ENCODE results near the gene DEXI.

Gene DEXI

GRCh38 chr16:10972108-10972818 is 30.0 kb upstream of the DEXI start:
- no peaks in the 10 kb centered on the region for H3K9me3 ChIP-seq (ENCODE audit: insufficient read depth, low read depth, low read length)
- H3K4me3 ChIP-seq (ENCODE audit: low read depth, low read length) = no peak overlapping the region
- peak overlapping the region; percentile 12 for H2BK5ac ChIP-seq (ENCODE audit: low read depth, low read length, poor library complexity)
- H3K4me2 ChIP-seq (ENCODE audit: low read length) = no peak overlapping the region
- peaks cover 11% of the 10 kb centered on the region for H3K79me1 ChIP-seq (ENCODE audit: low read length)
- H3K79me2 ChIP-seq (ENCODE audit: control insufficient read depth, insufficient read depth, low read length, poor library complexity) = no peaks in the 10 kb centered on the region
- no peaks in the 10 kb centered on the region for H3K27me3 ChIP-seq (ENCODE audit: insufficient read depth, low read length)
- H2AK5ac ChIP-seq (ENCODE audit: low read length) = peak overlapping the region; percentile 83
- peak overlapping the region; percentile 81 for H2BK120ac ChIP-seq (ENCODE audit: insufficient read depth, low read length, poor library complexity)
- H3K36me3 ChIP-seq (ENCODE audit: control insufficient read depth in 1 of 2, insufficient read depth in 2 of 2, low read length in 2 of 2) = peaks cover 11 to 16% of the 10 kb centered on the region in 2 experiments
- no peak overlapping the region for H3K23ac ChIP-seq (ENCODE audit: low read length)
- WGBS (ENCODE audit: extremely low coverage, insufficient coverage, insufficient read length) = no CpG with 5 or more reads among the region's 4 CpGs
- peak overlapping the region; percentile 61 for H4K8ac ChIP-seq (ENCODE audit: low read depth, low read length)
- H3K9ac ChIP-seq (ENCODE audit: low read length) = no peak overlapping the region
- H3K4ac ChIP-seq (ENCODE audit: low read depth, low read length) = peak overlapping the region; percentile 6
- H3K27ac ChIP-seq (ENCODE audit: low read depth, low read length) = peak overlapping the region; percentile 49
- peak overlapping the region; percentile 89 for H4K91ac ChIP-seq (ENCODE audit: low read depth, low read length)
- H2BK12ac ChIP-seq (ENCODE audit: low read length) = peak overlapping the region; percentile 61
- peak overlapping the region; percentile 94 for H3K14ac ChIP-seq (ENCODE audit: low read length)
- H3K18ac ChIP-seq (ENCODE audit: low read length) = peak overlapping the region; percentile 88
- no peak overlapping the region for H2AFZ ChIP-seq (ENCODE audit: insufficient read depth, low read length, poor library complexity)
- H4K12ac ChIP-seq (ENCODE audit: low read depth, low read length) = no peak overlapping the region
- peaks cover 14 to 15% of the 10 kb centered on the region in 2 experiments for H3K4me1 ChIP-seq (ENCODE audit: control insufficient read depth in 1 of 2, insufficient read depth in 2 of 2, low read length in 2 of 2)
- no peak for DNase-seq

GRCh38 chr16:10971560-10971961 is 29.3 kb upstream of the DEXI start:
- H3K27me3 ChIP-seq (ENCODE audit: insufficient read depth, low read length) = no peaks in the 10 kb centered on the region
- no peaks in the 10 kb centered on the region for H3K9me3 ChIP-seq (ENCODE audit: insufficient read depth, low read depth, low read length)
- peak overlapping the region; percentile 18 for H3K4me2 ChIP-seq (ENCODE audit: low read length)
- no peak overlapping the region for H2AK5ac ChIP-seq (ENCODE audit: low read length)
- no peak overlapping the region for H2AFZ ChIP-seq (ENCODE audit: insufficient read depth, low read length, poor library complexity)
- no peaks in the 10 kb centered on the region for H3K79me2 ChIP-seq (ENCODE audit: control insufficient read depth, insufficient read depth, low read length, poor library complexity)
- H4K91ac ChIP-seq (ENCODE audit: low read depth, low read length) = peak overlapping the region; percentile 89
- H3K27ac ChIP-seq (ENCODE audit: low read depth, low read length) = peak overlapping the region; percentile 49
- H3K14ac ChIP-seq (ENCODE audit: low read length) = no peak overlapping the region
- peak overlapping the region; percentile 32 for H4K8ac ChIP-seq (ENCODE audit: low read depth, low read length)
- no peak overlapping the region for H4K12ac ChIP-seq (ENCODE audit: low read depth, low read length)
- peaks cover 8% of the 10 kb centered on the region in 2 experiments for H3K4me1 ChIP-seq (ENCODE audit: control insufficient read depth in 1 of 2, insufficient read depth in 2 of 2, low read length in 2 of 2)
- H3K4me3 ChIP-seq (ENCODE audit: low read depth, low read length) = no peak overlapping the region
- DNase-seq = peak; percentile 78 to 92
- WGBS (ENCODE audit: extremely low coverage, insufficient coverage, insufficient read length) = no CpG with 5 or more reads among the region's 3 CpGs
- no peak overlapping the region for H3K18ac ChIP-seq (ENCODE audit: low read length)
- peak overlapping the region; percentile 52 for H2BK12ac ChIP-seq (ENCODE audit: low read length)
- H3K9ac ChIP-seq (ENCODE audit: low read length) = no peak overlapping the region
- peaks cover 7% of the 10 kb centered on the region for H3K79me1 ChIP-seq (ENCODE audit: low read length)
- H3K4ac ChIP-seq (ENCODE audit: low read depth, low read length) = no peak overlapping the region
- peak overlapping the region; percentile 37 for H2BK120ac ChIP-seq (ENCODE audit: insufficient read depth, low read length, poor library complexity)
- H2BK5ac ChIP-seq (ENCODE audit: low read depth, low read length, poor library complexity) = peak overlapping the region; percentile 9
- no peak overlapping the region for H3K23ac ChIP-seq (ENCODE audit: low read length)
- peaks cover 11 to 16% of the 10 kb centered on the region in 2 experiments for H3K36me3 ChIP-seq (ENCODE audit: control insufficient read depth in 1 of 2, insufficient read depth in 2 of 2, low read length in 2 of 2)

GRCh38 chr16:10970065-10970464 is 27.8 kb upstream of the DEXI start:
- Histone ChIP-seq H4K8ac (ENCODE audit: low read depth, low read length) (no peak overlapping the region), H2BK120ac (ENCODE audit: insufficient read depth, low read length, poor library complexity) (no peak overlapping the region), H3K79me2 (ENCODE audit: control insufficient read depth, insufficient read depth, low read length, poor library complexity) (no peaks in the 10 kb centered on the region), H3K4me2 (ENCODE audit: low read length) (no peak overlapping the region), H3K79me1 (ENCODE audit: low read length) (peaks cover 7% of the 10 kb centered on the region), H2BK12ac (ENCODE audit: low read length) (no peak overlapping the region), H3K27ac (ENCODE audit: low read depth, low read length) (no peak overlapping the region), H3K9ac (ENCODE audit: low read length) (no peak overlapping the region), H3K9me3 (ENCODE audit: insufficient read depth, low read depth, low read length) (no peaks in the 10 kb centered on the region), H3K4me3 (ENCODE audit: low read depth, low read length) (no peak overlapping the region), H4K91ac (ENCODE audit: low read depth, low read length) (no peak overlapping the region), H2BK5ac (ENCODE audit: low read depth, low read length, poor library complexity) (no peak overlapping the region), H3K23ac (ENCODE audit: low read length) (no peak overlapping the region), H3K36me3 (ENCODE audit: control insufficient read depth in 1 of 2, insufficient read depth in 2 of 2, low read length in 2 of 2) (peaks cover 11 to 16% of the 10 kb centered on the region in 2 experiments), H2AK5ac (ENCODE audit: low read length) (no peak overlapping the region), H3K4ac (ENCODE audit: low read depth, low read length) (no peak overlapping the region), H3K27me3 (ENCODE audit: insufficient read depth, low read length) (no peaks in the 10 kb centered on the region), H3K4me1 (ENCODE audit: control insufficient read depth in 1 of 2, insufficient read depth in 2 of 2, low read length in 2 of 2) (peaks cover 6 to 8% of the 10 kb centered on the region in 2 experiments), H4K12ac (ENCODE audit: low read depth, low read length) (no peak overlapping the region), H2AFZ (ENCODE audit: insufficient read depth, low read length, poor library complexity) (no peak overlapping the region), H3K18ac (ENCODE audit: low read length) (no peak overlapping the region), H3K14ac (ENCODE audit: low read length) (no peak overlapping the region)
- no CpG with 5 or more reads among the region's 2 CpGs for WGBS (ENCODE audit: extremely low coverage, insufficient coverage, insufficient read length)
- no peak for DNase-seq

GRCh38 chr16:10969615-10970014 is 27.3 kb upstream of the DEXI start:
- Histone ChIP-seq H3K4ac (ENCODE audit: low read depth, low read length) (no peak overlapping the region), H3K4me3 (ENCODE audit: low read depth, low read length) (no peak overlapping the region), H2BK5ac (ENCODE audit: low read depth, low read length, poor library complexity) (no peak overlapping the region)

More at GRCh38 chr16:10969615-10970014, 27.3 kb upstream of the DEXI start:
- Histone ChIP-seq H3K27ac (ENCODE audit: low read depth, low read length) (no peak overlapping the region), H2BK12ac (ENCODE audit: low read length) (no peak overlapping the region), H2AK5ac (ENCODE audit: low read length) (no peak overlapping the region), H4K91ac (ENCODE audit: low read depth, low read length) (no peak overlapping the region), H3K27me3 (ENCODE audit: insufficient read depth, low read length) (no peaks in the 10 kb centered on the region), H3K79me1 (ENCODE audit: low read length) (peaks cover 7% of the 10 kb centered on the region), H3K9me3 (ENCODE audit: insufficient read depth, low read depth, low read length) (no peaks in the 10 kb centered on the region), H3K23ac (ENCODE audit: low read length) (no peak overlapping the region), H4K12ac (ENCODE audit: low read depth, low read length) (no peak overlapping the region), H3K4me2 (ENCODE audit: low read length) (no peak overlapping the region), H3K9ac (ENCODE audit: low read length) (no peak overlapping the region), H3K18ac (ENCODE audit: low read length) (no peak overlapping the region), H3K4me1 (ENCODE audit: control insufficient read depth in 1 of 2, insufficient read depth in 2 of 2, low read length in 2 of 2) (peaks cover 6 to 8% of the 10 kb centered on the region in 2 experiments), H3K79me2 (ENCODE audit: control insufficient read depth, insufficient read depth, low read length, poor library complexity) (no peaks in the 10 kb centered on the region), H3K36me3 (ENCODE audit: control insufficient read depth in 1 of 2, insufficient read depth in 2 of 2, low read length in 2 of 2) (peaks cover 11 to 16% of the 10 kb centered on the region in 2 experiments), H2BK120ac (ENCODE audit: insufficient read depth, low read length, poor library complexity) (no peak overlapping the region), H3K14ac (ENCODE audit: low read length) (no peak overlapping the region), H2AFZ (ENCODE audit: insufficient read depth, low read length, poor library complexity) (no peak overlapping the region), H4K8ac (ENCODE audit: low read depth, low read length) (no peak overlapping the region)
- WGBS (ENCODE audit: extremely low coverage, insufficient coverage, insufficient read length) = no CpG with 5 or more reads among the region's 1 CpG
- DNase-seq = no peak

Measured in trophoblast cell (in vitro differentiated cells and primary cell).